KMS-11 (cell line): Measurements from ENCODE around the gene ZNF174.

Experiments
- H2AFZ ChIP-seq: fragments of 200-600 bp; sonication (generic); 2 replicates; pipeline ENCODE4 v1.6.1; 2016; ENCODE audit warnings: antibody characterized with exemption, mixed run types, low read depth
- H3K27ac ChIP-seq: fragments of 200-600 bp; sonication (generic); 2 replicates; pipeline ENCODE4 v1.6.1; 2016; ENCODE audit warnings: mild to moderate bottlenecking, mixed run types
- H3K27me3 ChIP-seq: fragments of 200-600 bp; sonication (generic); 2 replicates; pipeline ENCODE4 v1.6.1; 2017; ENCODE audit warnings: mild to moderate bottlenecking, low read depth, mixed run types, moderate library complexity; ENCODE audit not compliant: insufficient read depth
- H3K36me3 ChIP-seq: fragments of 200-600 bp; sonication (generic); 2 replicates; pipeline ENCODE4 v1.6.1; 2017; ENCODE audit warnings: mild to moderate bottlenecking, mixed run types; ENCODE audit not compliant: insufficient read depth
- H3K4me1 ChIP-seq: fragments of 200-600 bp; sonication (generic); 2 replicates; pipeline ENCODE4 v1.6.1; 2016; ENCODE audit warnings: mild to moderate bottlenecking, low read depth, mixed run types; ENCODE audit not compliant: poor library complexity, severe bottlenecking
- H3K4me2 ChIP-seq: fragments of 200-600 bp; sonication (generic); 2 replicates; pipeline ENCODE4 v1.7.0; 2016; ENCODE audit warnings: mild to moderate bottlenecking, mixed run types
- H3K4me3 ChIP-seq: fragments of 200-600 bp; sonication (generic); IDR thresholded peaks from 2 replicates; pipeline ENCODE4 v1.6.1; 2017; ENCODE audit warnings: low read depth, low read length, mixed read lengths; ENCODE audit not compliant: insufficient read depth
- H3K79me2 ChIP-seq: fragments of 200-600 bp; sonication (generic); 2 replicates; pipeline ENCODE4 v1.6.1; 2016; ENCODE audit warnings: low read depth, mixed run types; ENCODE audit not compliant: insufficient read depth
- H3K9ac ChIP-seq: fragments of 200-600 bp; sonication (generic); 2 replicates; pipeline ENCODE4 v1.6.1; 2016; ENCODE audit warnings: mild to moderate bottlenecking, mixed run types
- H4K20me1 ChIP-seq: fragments of 200-600 bp; sonication (generic); 2 replicates; pipeline ENCODE4 v1.6.1; 2016; ENCODE audit warnings: mild to moderate bottlenecking, mixed run types; ENCODE audit not compliant: insufficient read depth
- CTCF ChIP-seq: fragments of 200-600 bp; sonication (generic); conservative IDR thresholded peaks from 2 replicates; pipeline ENCODE4 v1.6.1; 2017; ENCODE audit warnings: low read depth, mild to moderate bottlenecking, antibody characterized with exemption, low read length, moderate library complexity, mixed read lengths

ZNF174 gene

GRCh38 chr16:3457434-3458252 is 56.6 kb downstream of the ZNF174 start:
- peak overlapping the region; percentile 53 for H2AFZ ChIP-seq
- H3K36me3 ChIP-seq: no peaks in the 10 kb centered on the region
- peaks cover 42% of the 10 kb centered on the region for H3K79me2 ChIP-seq

GRCh38 chr16:3458278-3458851 is 57.4 kb downstream of the ZNF174 start:
- no peak for TF ChIP-seq CTCF
- H3K4me1 ChIP-seq: peaks cover 49% of the 10 kb centered on the region
- H3K79me2 ChIP-seq: peaks cover 50% of the 10 kb centered on the region
- H4K20me1 ChIP-seq: no peaks in the 10 kb centered on the region
- H2AFZ ChIP-seq: no peak overlapping the region; the same call in 1 of the 2 replicates
- peak overlapping the region; percentile 94 for H3K4me2 ChIP-seq
- H3K9ac ChIP-seq: peak overlapping the region; percentile 88
- no peaks in the 10 kb centered on the region for H3K27me3 ChIP-seq
- H3K36me3 ChIP-seq: no peaks in the 10 kb centered on the region
- no peak overlapping the region for H3K4me3 ChIP-seq
- peak overlapping the region; percentile 95 for H3K27ac ChIP-seq

More at GRCh38 chr16:3457434-3458252, 56.6 kb downstream of the ZNF174 start:
- Histone ChIP-seq H3K27me3 (no peaks in the 10 kb centered on the region), H3K4me3 (no peak overlapping the region), H3K27ac (peak overlapping the region; percentile 95), H3K9ac (peak overlapping the region; percentile 88), H4K20me1 (no peaks in the 10 kb centered on the region), H3K4me2 (peak overlapping the region; percentile 69), H3K4me1 (peaks cover 42% of the 10 kb centered on the region)
- TF ChIP-seq CTCF: no peak

GRCh38 chr16:3458852-3459361 is 57.9 kb downstream of the ZNF174 start:
- no peak for TF ChIP-seq CTCF
- H4K20me1 ChIP-seq: no peaks in the 10 kb centered on the region; the same call in 1 of the 2 replicates
- H3K4me2 ChIP-seq: peak overlapping the region; percentile 94
- H3K4me3 ChIP-seq: no peak overlapping the region
- no peak overlapping the region for H2AFZ ChIP-seq
- peak overlapping the region; percentile 88 for H3K9ac ChIP-seq
- peaks cover 55% of the 10 kb centered on the region for H3K79me2 ChIP-seq
- no peaks in the 10 kb centered on the region for H3K36me3 ChIP-seq
- H3K27me3 ChIP-seq: no peaks in the 10 kb centered on the region
- peaks cover 54% of the 10 kb centered on the region for H3K4me1 ChIP-seq
- H3K27ac ChIP-seq: peak overlapping the region; percentile 95
